ENCODE measurements around the gene NUDT4B.
"Not testable (repeated sequence)": the region's sequence is repeated elsewhere in the genome, so short reads cannot be mapped to it uniquely, and the experiment has no call there.

- not testable (repeated sequence) for TF ChIP-seq CTCF (IDR thresholded peaks at IDR 0.05; ENCODE audit: low read depth, low read length, missing input control); RAD21 (IDR thresholded peaks at IDR 0.05); REST (IDR thresholded peaks at IDR 0.05); TAF1 (conservative IDR thresholded peaks at IDR 0.05); ZBTB33 (IDR thresholded peaks at IDR 0.05); GABPA (IDR thresholded peaks at IDR 0.05 in 1 of 2, conservative IDR thresholded peaks at IDR 0.05 in 1 of 2); JUND (IDR thresholded peaks at IDR 0.05); MAX (IDR thresholded peaks at IDR 0.05); NR2F2 (IDR thresholded peaks at IDR 0.05); YY1 (IDR thresholded peaks at IDR 0.05); EGR1 (IDR thresholded peaks at IDR 0.05; ENCODE audit: low read depth in 2 of 2); RXRA (IDR thresholded peaks at IDR 0.05); HNF4A (conservative IDR thresholded peaks at IDR 0.05)
Observed at GRCh38 chr1:148765238-148766019, 16.9 kb downstream of the NUDT4B start.

Measured in liver (tissue), 3 donors.